HG03175 (cell line): ENCODE measurements around the gene EHMT1.

ENCODE experiments used
- ATAC-seq: cut with Tn5 transposase; IDR thresholded peaks from one replicate; pipeline ENCODE4 v1.9.1; 2021; ENCODE audit warnings: mild to moderate bottlenecking, moderate library complexity; ENCODE audit not compliant: unreplicated experiment

EHMT1 gene

DNA sequence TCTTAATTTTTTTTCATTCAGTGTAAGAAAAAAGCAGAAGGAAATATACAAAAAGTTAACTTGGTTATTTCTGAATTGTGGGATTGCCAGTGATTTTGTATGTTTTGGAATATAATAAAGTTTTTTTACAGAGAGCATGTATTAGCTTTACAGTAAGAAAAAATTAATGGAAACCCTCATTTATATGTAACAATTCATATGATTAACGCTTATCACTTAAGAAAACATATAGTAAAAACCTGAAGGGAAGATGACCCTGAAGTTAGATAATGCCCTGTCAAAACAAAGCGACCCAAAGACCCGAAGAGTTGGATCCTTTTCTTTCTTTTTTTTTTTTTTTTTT, 52.4 kb downstream of the EHMT1 start:
- ATAC-seq: no peak

DNA sequence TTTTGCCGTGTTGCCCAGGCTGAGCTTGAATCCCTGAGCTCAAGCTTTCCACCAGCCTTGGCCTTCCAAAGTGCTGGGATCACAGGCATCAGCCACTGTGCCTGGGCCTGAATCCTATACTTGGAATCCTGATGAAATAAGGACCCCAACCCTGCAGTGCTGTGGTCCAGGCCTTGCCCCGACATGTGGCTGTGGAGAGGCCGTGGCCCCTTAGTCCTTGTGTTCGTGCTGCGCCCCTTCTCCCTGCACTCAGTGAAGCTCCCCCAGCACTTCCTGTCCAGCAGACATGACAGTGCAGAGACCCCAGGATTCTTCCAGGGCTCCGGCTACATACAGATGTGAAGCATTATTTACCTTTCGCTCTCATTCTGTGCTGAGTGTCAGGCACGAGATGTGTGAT, 52.9 kb downstream of the EHMT1 start:
- ATAC-seq: no peak

DNA sequence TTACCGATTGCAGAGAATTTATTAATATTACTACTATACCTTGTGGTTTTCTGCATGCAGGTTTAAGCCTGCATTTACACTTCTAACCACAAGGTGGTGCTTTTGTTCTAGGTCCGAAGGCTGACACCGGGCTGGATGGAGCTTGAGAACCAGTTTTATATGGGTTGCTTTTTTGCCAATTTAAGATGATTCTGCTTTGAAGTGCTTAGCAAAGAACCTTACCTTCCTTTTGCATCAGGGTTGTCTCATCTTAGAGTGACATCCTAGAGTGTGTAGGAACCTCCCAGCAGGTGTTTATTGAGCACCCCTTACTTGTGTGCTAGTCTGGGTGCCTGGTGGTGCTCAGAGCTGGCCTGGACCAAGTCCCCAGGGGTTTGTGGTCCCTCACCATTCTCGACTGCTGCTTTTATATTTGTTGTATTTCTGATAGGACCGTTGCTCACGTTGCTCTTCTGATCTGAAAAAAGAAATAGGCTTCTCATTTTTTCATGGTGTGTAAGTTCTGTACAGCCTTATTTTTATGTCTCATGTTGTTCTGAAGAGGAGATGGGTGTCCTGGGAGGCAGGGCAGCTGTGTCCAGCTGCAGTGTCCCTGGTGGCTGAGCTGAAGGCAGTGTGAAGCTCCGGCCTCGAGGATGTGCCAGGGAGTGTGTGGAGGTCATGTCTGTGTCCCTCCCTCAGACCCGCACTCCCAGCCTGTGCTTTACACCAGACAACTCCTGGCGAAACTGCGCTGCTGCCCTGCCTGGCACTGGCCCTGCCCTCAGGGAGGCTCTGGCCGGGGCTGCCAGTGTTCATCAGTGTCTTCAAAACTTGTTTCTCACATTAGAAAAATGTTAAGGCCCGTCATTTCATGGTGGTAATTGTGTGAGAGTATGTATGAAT, 54.3 kb downstream of the EHMT1 start:
- ATAC-seq: peak; percentile 81

DNA sequence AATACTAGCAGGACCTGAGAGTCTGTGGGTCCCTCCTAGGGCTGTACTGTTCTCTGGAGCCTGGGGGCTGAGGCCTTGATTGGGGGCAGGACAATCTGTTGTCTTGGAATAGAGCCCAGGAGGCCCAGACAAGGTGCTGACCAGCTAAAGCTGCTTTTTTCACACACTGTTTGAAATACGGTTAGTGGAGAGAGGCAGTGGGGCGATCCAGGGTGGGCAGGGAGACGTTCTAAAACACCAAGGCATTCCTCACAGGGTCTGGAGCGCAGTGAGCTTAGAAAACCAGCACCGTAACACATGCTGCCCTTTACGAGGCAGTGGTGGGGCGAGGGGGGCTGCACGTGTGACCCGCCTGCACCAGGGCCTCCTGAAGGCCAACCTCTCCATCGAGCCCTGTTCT, 55.1 kb downstream of the EHMT1 start:
- ATAC-seq: no peak

DNA sequence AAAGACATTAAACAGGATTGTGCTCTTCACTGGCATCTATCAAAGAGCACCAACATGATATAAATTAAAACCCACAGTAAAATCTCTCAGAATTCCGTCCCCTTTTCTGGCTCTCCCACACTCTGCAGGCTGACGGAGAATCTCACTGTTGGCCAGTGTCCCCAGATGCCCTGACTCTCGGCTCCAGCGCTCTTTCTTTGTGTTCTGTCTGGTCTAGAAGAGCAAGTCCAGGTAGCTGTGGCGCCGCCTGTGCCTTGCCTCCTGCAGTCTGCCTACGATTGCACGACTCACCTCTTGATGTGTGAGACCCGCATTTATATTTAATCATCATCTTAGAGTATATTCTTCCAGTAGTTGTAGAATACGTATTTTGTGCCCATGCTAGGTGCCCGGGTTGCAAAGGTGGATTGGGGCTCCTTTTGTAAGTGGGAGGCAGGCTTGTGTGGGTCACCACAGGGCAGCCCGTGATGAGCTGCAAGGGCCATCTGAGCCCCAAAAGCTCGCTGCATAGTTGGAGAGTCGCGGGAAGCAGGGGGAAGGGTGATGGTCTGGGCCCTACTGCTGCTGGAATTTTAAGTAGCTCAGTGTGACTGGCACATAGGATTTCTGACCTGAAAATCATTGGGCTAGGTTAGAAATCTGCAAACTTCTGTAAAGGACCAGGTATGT, 55.6 kb downstream of the EHMT1 start:
- no peak for ATAC-seq

DNA sequence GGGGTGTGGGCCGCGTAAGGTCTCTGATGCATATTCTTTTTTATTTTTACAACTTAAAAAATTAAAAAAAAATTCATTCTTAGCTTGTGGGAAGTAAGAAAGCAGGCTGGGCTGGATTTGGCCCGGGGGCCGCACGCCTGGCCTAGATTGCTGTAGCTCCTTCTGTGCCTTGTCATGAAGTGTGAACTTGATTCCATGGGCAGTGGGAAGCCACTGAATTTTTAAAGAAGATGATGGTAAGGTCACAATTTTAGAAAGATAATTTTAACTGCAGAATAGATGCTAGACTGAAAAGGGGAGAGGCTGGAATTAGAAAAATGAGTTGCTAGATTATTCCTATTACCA, 56.1 kb downstream of the EHMT1 start:
- no peak for ATAC-seq

DNA sequence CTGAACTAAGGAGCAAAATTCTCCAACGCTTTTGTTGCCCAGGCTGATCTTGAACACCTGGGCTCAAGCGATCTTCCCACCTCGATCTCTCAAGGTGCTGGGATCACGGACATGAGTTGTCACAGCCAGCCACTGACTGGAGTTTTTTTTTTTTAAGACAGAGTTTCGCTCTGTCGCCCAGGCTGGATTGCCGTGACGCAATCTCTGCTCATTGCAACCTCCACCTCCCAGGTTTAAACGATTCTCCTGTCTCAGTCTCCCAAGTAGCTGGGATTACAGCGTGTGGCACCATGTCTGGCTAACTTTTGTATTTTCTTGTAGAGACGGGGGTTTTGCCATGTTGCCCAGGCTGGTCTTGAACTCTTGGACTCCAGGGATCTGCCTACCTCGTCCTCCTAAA, 58.2 kb downstream of the EHMT1 start:
- no peak for ATAC-seq

DNA sequence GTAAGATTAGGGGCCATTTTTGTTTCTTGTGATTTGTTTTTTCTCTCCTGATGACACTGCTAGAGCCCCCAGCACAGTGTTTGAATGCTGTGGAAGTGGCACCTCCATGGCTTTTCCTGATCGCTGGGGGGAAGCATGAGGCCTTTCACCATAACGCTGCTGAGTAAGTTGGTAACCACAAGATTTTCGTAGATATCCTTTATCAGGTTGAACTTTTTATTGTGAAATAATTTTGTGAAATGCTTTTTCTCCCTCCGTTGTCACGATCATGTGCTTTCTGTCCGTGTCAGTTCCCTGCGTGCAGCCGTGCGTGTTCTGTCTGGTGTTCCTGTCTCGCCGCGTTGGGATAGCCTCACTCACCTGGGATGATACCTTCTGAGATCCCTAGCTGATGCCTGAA, 59.4 kb downstream of the EHMT1 start:
- no peak for ATAC-seq

DNA sequence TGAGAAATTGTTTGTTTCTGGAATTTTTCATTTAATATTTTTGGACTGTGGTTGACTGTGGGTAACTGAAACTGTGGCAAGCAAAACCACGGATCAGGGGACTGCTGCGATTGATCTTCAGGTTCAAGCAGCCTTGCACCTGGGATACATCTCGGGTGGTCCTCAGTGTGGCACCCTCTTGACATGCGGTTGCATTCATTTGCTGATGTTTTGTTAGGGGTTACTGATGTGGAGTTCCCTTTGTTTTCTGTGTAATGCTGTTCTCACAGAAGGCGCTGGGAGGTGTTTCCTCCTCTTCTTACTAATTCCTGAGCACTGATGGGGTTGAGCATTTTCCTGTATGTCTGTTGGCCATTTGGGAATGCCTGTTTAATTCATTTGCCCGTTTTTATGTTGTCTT, 60.4 kb downstream of the EHMT1 start:
- ATAC-seq: no peak

DNA sequence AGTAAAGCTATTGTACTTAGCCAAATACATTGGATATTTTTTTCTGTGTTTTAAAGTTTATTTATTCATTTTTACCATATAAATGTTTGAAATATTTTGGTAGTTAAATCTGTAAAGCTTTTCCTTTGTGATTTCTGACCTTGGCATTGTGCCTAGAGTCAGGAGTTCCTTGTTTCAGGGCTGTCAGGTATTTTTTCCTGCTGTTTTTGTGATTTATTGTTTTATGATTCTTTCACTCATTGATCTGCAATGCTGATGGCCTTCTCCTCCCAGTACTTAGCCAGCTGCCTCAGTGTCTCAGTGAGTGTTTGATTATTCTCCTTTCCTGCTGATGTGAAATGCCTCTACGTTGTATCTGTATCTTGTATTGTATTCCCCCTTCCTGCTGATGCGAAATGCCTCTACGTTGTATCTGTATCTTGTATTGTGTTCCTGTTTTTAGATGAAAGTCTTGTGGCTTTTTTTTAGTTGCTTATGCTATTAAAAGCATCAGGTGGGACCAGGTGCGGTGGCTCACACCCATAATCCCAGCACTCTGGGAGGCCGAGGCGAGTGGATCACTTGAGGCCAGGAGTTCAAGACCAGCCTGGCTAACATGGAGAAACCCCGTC, 61.0 kb downstream of the EHMT1 start:
- ATAC-seq: no peak

DNA sequence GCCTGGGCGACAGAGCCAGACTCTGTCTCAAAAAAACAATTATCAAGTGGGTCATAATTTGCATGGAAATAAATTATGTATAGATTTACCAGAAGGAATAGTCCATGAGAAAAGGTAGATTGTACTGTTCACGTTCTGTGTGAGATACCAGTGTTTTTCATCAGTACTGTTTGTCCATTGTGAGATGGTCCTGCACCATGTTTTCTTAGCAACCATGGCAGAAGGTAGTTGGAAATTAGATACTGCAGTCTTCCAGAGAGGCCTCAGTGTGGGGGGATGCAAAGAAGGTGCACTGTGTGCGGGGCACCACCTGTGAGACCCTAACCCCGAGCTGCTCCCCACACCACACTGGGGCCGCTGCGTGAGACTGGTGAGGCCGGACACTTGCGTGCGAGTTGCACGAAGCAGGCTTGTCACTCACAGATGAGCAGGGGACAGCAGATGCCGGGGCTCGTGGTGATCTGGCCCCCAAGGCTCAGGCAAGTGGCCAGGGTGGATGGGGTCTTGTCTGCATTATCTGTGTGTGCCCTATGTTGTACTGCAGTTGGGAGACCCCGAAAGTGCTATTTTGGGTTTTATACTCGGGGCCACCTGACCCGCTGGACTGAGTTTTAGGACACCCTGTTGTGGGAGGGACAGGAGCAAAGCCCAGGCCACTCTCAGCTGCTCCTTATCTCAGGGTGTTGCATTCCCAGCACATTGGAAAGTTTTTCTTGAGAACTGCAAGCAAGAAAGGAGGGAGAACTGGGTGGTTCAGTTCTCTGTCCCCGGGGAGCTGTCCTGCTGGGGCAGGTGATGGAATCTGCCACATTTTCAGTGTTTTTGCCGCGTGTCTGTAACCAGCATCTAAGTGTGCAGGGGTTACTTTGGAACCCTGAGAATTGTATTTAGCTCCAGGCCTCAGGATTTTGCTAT, 61.9 kb downstream of the EHMT1 start:
- ATAC-seq: no peak

DNA sequence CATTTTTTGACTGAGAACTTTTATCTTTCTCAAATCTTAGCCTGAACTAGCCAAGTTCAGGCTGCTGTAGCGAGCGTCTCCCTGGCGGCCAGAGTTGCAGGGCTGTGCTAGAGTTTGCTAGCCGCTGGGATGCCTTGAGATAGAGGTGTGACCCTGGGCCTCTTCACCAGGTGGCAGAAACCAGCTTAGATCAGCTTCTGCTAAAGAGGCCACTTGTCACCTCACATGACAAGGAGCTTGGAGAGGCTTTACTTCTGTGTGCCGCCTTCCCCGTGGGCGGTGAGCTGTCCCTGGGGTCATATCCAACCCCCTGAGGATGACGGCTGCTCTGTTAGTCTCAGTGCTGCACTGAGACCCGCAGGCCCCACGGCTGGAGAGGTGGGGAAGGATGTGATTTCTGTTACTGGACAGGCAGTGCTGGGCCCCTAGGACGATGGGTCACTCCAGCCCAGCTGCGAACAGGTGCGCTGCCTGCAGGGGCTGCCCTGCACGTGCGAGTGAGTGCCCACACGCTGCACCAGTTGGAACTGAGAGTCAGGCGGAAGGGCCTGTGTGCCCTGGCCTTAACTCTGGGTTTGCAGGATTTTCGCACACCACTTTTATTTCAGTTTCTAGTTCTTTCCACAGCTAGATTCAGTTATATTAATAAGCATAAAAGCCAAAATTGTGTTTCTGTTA, 63.8 kb downstream of the EHMT1 start:
- no peak for ATAC-seq

DNA sequence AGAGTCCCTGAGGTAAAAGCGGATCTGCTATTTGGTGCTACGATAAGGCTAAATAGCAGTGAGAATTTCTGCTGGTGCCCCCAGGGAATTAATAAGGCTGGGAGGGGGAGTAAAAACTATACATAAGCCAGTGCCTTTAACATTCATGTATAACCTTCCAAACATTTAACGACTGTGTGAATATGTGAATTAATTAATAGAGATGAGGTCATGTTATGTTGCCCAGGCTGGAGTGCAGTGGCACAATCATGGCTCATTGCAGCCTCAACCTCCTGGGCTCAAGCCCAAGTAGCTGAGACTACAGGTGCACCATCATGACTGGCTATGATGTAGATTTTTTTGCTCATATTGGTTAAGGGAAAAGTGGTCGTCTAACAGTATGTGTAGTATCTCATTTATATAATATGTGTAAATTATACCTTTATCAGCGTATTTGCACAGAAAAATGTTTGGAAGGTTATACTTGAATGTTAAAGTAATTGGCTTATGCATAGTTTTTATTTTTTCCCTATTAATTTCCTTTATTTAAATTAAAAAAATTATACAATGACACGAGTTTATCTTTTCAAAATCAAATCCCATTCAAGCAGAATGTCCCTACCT, 64.6 kb downstream of the EHMT1 start:
- ATAC-seq: no peak

DNA sequence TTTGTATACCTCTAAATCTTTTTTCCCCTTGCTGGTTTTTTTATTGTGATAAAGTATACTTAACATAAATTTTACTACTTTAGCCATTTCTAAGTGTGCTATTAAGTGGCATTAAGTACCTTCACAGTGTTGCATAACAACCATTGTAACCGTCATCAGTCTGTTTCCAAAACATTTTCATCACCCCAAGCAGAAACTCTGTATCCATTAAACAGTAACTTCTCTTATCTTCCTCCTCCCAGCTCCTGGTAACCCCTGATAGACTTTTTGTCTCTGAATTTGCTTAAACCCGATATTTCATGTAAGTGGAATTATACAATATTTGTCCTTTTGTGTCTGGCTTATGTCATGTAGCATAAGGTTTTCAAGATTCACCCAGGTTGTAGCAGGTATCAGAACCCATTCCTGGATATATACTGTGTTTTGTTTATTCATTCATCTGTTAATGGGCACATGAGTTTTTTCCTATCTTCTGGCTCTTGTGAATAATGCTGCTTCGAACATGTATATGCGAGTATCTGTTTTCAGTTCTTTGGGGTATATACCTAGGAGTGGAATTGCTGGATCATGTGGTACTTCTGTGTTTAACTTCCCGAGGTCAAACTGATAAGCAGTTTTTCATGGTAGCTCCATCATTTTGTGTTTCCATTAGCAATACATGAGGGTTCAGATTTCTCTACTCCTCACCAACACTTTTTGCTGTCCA, 66.4 kb downstream of the EHMT1 start:
- no peak for ATAC-seq

DNA sequence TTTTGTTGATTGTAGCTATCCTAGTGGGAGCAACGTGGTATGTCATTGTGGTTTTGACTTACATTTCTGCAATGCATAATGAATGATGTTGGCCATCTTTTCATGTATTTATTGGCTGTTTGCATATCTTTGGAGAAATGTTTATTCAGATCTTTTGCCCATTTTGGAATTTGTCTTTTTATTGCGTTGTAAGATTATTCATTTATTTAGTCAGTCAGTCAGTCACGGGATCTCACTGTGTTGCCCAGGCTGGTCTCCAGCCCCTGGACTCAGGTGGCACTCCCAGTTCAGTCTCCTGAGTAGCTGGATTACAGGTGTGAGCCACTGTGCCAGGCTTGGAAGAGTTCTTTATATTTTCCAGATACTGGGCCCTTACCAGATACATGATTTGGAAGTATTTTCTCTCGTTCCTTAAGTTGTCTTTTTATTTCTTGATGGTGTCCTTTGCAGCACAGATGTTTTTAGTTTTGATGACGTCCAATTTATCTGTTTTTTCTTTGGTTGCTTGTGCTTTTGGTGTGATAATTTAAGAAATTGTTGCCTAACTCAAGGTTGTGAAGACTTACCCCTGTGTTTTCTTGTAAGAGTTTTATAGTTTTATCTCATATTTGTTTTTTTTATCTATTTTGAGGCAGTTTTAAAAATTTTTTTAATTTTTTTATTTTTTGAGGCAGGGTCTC, 67.1 kb downstream of the EHMT1 start:
- ATAC-seq: no peak

DNA sequence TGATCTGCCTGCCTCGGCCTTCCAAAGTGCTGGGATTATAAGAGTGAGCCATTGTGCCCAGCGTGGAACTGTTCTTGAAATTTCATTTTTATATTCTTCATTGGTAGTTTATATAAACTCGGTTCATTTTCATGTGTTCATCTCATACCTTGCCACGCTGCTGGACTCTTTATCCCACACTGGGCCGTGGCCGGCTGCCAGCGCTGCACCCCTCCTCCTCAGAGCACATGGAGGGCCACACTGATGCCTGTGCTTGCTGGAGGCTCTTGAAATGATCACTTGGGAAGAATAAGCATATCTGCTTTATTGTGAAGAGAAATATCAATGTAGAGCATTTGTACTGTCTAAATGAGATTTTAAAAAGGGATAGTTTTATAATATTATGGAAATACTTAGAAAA, 69.5 kb downstream of the EHMT1 start:
- no peak for ATAC-seq

DNA sequence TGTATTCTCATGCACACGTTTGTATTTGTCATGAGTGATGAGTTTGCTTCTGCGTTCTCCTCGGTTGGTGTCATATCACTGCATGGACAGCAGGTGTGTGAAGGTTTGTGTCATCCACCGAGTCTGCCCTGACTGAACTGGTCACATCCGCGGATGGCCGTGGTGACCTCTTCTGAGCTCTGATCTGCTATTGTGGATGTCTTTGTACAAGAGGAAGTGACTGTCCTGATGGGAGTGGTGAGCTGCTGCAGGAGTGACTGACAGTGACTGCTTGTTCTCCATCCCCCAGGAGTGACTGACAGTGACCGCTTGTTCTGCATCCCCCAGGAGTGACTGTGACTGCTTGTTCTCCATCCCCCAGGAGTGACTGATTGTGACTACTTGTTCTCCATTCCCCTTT, 69.9 kb downstream of the EHMT1 start:
- no peak for ATAC-seq

DNA sequence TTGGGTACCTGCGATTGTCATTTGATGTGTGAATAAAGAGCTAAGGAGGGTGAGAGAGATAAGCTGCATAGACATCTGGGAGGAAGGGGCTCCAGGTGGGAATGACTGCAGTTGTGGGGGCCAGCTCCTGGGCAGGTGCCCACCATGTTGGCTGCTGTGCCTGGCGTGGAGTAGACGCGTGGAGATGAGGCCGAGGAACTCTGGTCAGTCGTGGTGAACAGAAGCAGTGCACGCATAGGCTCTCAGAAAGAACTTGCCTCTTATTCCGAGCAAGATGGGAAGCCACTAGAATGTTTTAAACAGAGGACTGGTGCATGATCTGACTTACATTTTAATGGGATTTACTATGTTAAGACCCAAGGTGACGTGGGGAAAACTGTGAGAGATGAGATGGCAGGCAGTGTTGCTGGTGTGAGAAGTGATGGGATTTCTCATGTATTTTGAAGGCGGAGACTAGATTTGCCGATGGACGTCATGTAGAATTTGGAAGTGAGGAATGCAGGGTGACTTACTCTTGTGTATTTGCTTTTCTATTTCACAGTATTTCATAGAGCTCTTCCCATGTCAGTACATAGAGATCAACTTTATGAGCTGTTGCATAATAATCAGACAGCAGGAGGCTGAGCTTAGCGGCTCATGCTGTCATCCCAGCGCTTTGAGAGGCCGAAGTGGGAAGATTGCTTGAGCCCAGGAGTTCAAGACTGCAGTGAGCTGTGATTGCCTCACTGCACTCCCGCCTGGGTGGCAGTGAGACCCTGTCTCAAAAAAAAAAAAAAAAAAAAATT, 71.1 kb downstream of the EHMT1 start:
- no peak for ATAC-seq
